Endothelial cell of umbilical vein (primary cell): ENCODE data around the gene OR5K2. TPM values are rescaled to one million over a fixed set of nuclear protein-coding genes. Genes with fewer than 3 reads are reported as not detected.

Source experiments
- BruUV-seq: library from RNA; stranded (reverse); fragments of 400-500 nt; replicated peaks from 2 replicates; lab custom pipeline; 2021; lab: Mats Ljungman, UMichigan
- CTCF ChIA-PET: fragments of 300-600, 350-600 bp; sonication (Branson Sonifier 250); formaldehyde crosslinking; loops from one replicate; lab custom pipeline; 2021; ENCODE audit warnings: antibody characterized with exemption, inconsistent platforms; lab: Charles Lee
- POLR2A ChIA-PET: fragments of 300-600, 350-600 bp; sonication (Branson Sonifier 250); formaldehyde crosslinking; loops from one replicate; lab custom pipeline; 2021; ENCODE audit warnings: antibody characterized with exemption, inconsistent platforms; lab: Charles Lee
- DNase-seq: peaks from one replicate; pipeline ENCODE4 v3.0.0-alpha.2; 2011; ENCODE audit warnings: low read depth, low spot score
- FAIRE-seq: peaks from 2 replicates; lab custom pipeline; 2011; peaks lifted over from hg19 to GRCh38; lab: Jason Lieb, UNC
- H2AFZ ChIP-seq: 2 replicates; pipeline ENCODE4 v1.6.0; 2012; ENCODE audit warnings: low read depth, low read length, control low read depth, inconsistent platforms
- H3K27ac ChIP-seq: 2 replicates; pipeline ENCODE4 v1.5.1; 2011; ENCODE audit warnings: low read depth, mild to moderate bottlenecking, control low read depth, low read length, moderate library complexity; ENCODE audit not compliant: insufficient read depth
- H3K27me3 ChIP-seq, 2 experiments: 2 replicates each; pipeline versions ENCODE4 v1.6.0 to v1.6.1; 2011; ENCODE audit warnings: low read length in 2 of 2, mixed read lengths in 1 of 2; ENCODE audit not compliant: control insufficient read depth in 2 of 2, insufficient read depth in 2 of 2
- H3K36me3 ChIP-seq, 2 experiments: 2 replicates in 1 of 2; 3 replicates in 1 of 2; pipeline ENCODE4 v1.5.1; 2011; ENCODE audit warnings: low read length in 2 of 2, mild to moderate bottlenecking in 1 of 2, moderate library complexity in 1 of 2; ENCODE audit not compliant: control insufficient read depth in 2 of 2, insufficient read depth in 2 of 2; ENCODE audit errors: extremely low read depth in 1 of 2
- H3K4me1 ChIP-seq: 3 replicates; pipeline ENCODE4 v1.5.1; 2011; ENCODE audit warnings: mild to moderate bottlenecking, low read length; ENCODE audit not compliant: control insufficient read depth, insufficient read depth; ENCODE audit errors: extremely low read depth
- H3K4me2 ChIP-seq: 2 replicates; pipeline ENCODE4 v1.6.1; 2011; ENCODE audit warnings: low read length, control low read depth, mixed read lengths; ENCODE audit not compliant: insufficient read depth
- H3K4me3 ChIP-seq, 3 experiments: fragments of 200-600 bp in 1 of 3; sonication (generic), shearing (Covaris generic) in 1 of 3; replicated peaks in 1 of 3; 2 replicates each; pipeline ENCODE4 v1.5.1; 2011 to 2016; ENCODE audit warnings: control low read depth in 3 of 3, low read length in 3 of 3, mild to moderate bottlenecking in 2 of 3, inconsistent platforms in 1 of 3, low read depth in 1 of 3, moderate library complexity in 1 of 3; ENCODE audit not compliant: insufficient read depth in 1 of 3
- H3K79me2 ChIP-seq: 2 replicates; pipeline ENCODE4 v1.6.0; 2012; ENCODE audit warnings: low read length, inconsistent platforms; ENCODE audit not compliant: control insufficient read depth, insufficient read depth
- H3K9ac ChIP-seq: replicated peaks from 2 replicates; pipeline ENCODE3; 2011; ENCODE audit warnings: low read length, control low read depth; ENCODE audit not compliant: insufficient read depth; ENCODE audit errors: extremely low read depth
- H3K9me1 ChIP-seq: replicated peaks from 3 replicates; pipeline ENCODE4 v1.6.0; 2011; ENCODE audit warnings: mild to moderate bottlenecking, low read length; ENCODE audit not compliant: control insufficient read depth, insufficient read depth; ENCODE audit errors: extremely low read depth
- H3K9me3 ChIP-seq: replicated peaks from 2 replicates; pipeline ENCODE4 v1.5.1; 2012; ENCODE audit warnings: low read length, inconsistent platforms; ENCODE audit not compliant: control insufficient read depth, insufficient read depth
- H4K20me1 ChIP-seq: replicated peaks from 2 replicates; pipeline ENCODE3; 2011; ENCODE audit warnings: mild to moderate bottlenecking, low read length; ENCODE audit not compliant: control insufficient read depth, insufficient read depth; ENCODE audit errors: extremely low read depth
- EZH2 ChIP-seq: IDR thresholded peaks from 2 replicates; pipeline ENCODE4 v1.6.1; 2012; ENCODE audit warnings: borderline replicate concordance, low read depth, mild to moderate bottlenecking, moderate library complexity, low read length, inconsistent platforms; ENCODE audit not compliant: severe bottlenecking
- FOS ChIP-seq: IDR thresholded peaks from 2 replicates; pipeline ENCODE4 v1.6.1; 2011; ENCODE audit warnings: mild to moderate bottlenecking, low read length, moderate library complexity, borderline replicate concordance; ENCODE audit not compliant: insufficient read depth
- JUN ChIP-seq: IDR thresholded peaks from 2 replicates; pipeline ENCODE4 v1.6.1; 2011; ENCODE audit warnings: borderline replicate concordance, low read depth; ENCODE audit not compliant: insufficient read length, insufficient read depth
- MYC ChIP-seq: IDR thresholded peaks from one replicate; pipeline ENCODE4 v1.6.1; 2011; ENCODE audit warnings: mild to moderate bottlenecking, low read depth, low read length
- dilution Hi-C: fragments of 300-500 bp; cut with MboI; formaldehyde crosslinking; loops from one replicate; pipeline ENCODE4 v1.15.0; 2019; ENCODE audit warnings: low sequenced_read_pairs; ENCODE audit not compliant: extremely low pct_ligation_motif_present
- intact Hi-C: fragments of 100-400 bp; cut with micrococcal nuclease; formaldehyde crosslinking; loops from one replicate; pipeline ENCODE4 v1.10.0; 2022
- polyA plus RNA-seq, 4 experiments: library from polyadenylated mRNA; depleted of rRNA in 3 of 4; stranded (reverse) in 3 of 4; unstranded in 1 of 4; fragments of >200 nt; gene quantifications; 2 replicates each; pipeline versions ENCODE4 v1.2.1 to v1.2.3, GENCODE V29; 2011 to 2012; ENCODE audit warnings: missing spikeins in 1 of 4
- total RNA-seq: library from RNA; stranded (reverse); gene quantifications from 2 replicates; pipeline ENCODE4 v1.2.3, GENCODE V29; 2021

The OR5K2 gene
- total and polyA plus RNA-seq, 2 donors (not counting 3 experiments of a cell fraction or from before 2014, with no cell fraction given): not detected

GRCh38 chr3:98460220-98460619 is 37.3 kb upstream of the OR5K2 start:
- H3K9ac ChIP-seq: no peak overlapping the region
- H3K4me2 ChIP-seq: no peak overlapping the region
- H3K9me3 ChIP-seq: no peaks in the 10 kb centered on the region
- H2AFZ ChIP-seq: no peak overlapping the region
- H3K4me1 ChIP-seq: no peaks in the 10 kb centered on the region
- no peak for DNase-seq
- H3K27me3 ChIP-seq: no peaks in the 10 kb centered on the region
- H4K20me1 ChIP-seq: no peaks in the 10 kb centered on the region
- POLR2A ChIA-PET: no interaction called here
- dilution Hi-C loops (no loop called here), intact Hi-C loops (no loop called here)
- no TSS peak for BruUV-seq
- FAIRE-seq: no peak
- no peak overlapping the region for H3K4me3 ChIP-seq
- no peak overlapping the region for H3K27ac ChIP-seq
- TF ChIP-seq EZH2: no peak
- no peak for TF ChIP-seq FOS
- no peaks in the 10 kb centered on the region for H3K9me1 ChIP-seq
- no peaks in the 10 kb centered on the region for H3K79me2 ChIP-seq
- H3K36me3 ChIP-seq: no peaks in the 10 kb centered on the region
- CTCF ChIA-PET: no interaction called here

- Histone ChIP-seq H4K20me1 (no peaks in the 10 kb centered on the region), H3K79me2 (no peaks in the 10 kb centered on the region), H3K4me3 (no peak within 1 kb of the TSS), H3K4me1 (no peaks in the 10 kb centered on the region), H3K27me3 (no peaks in the 10 kb centered on the region), H3K36me3 (no peaks in the 10 kb centered on the region), H3K4me2 (no peak within 1 kb of the TSS), H2AFZ (no peak within 1 kb of the TSS), H3K9me1 (no peaks in the 10 kb centered on the region), H3K9ac (no peak within 1 kb of the TSS), H3K27ac (no peak within 1 kb of the TSS), H3K9me3 (no peaks in the 10 kb centered on the region)
- intact Hi-C loops: no loop called here
- dilution Hi-C loops: no loop called here
- DNase-seq (no peak), FAIRE-seq (no peak)
- POLR2A ChIA-PET: no interaction called here
- no peak for TF ChIP-seq FOS
- no peak for TF ChIP-seq JUN
- no peak for TF ChIP-seq MYC
- no peak for TF ChIP-seq EZH2
- no TSS peak for BruUV-seq
- CTCF ChIA-PET: no interaction called here
These were observed 34.6 kb upstream of the OR5K2 start, which contains the start of gene OR5K1 for GRCh38 chr3:98462901-98463300. Gene OR5K1, plus strand, starts transcription at chr3:98463201. Its CDS starts 6,376 bp downstream, at chr3:98469577.
